Brain microvascular endothelial cell (primary cell): ENCODE results near the gene KRTAP9-3.
"Not testable (repeated sequence)": the region's sequence is repeated elsewhere in the genome, so short reads cannot be mapped to it uniquely, and the experiment has no call there.

Experiments
- DNase-seq: peaks from one replicate; pipeline ENCODE4 v3.0.0-alpha.2; 2020
- H3K27ac ChIP-seq: fragments of 250-450 bp; sonication (Bioruptor Pico); 2 replicates; pipeline ENCODE4 v1.5.1; 2020; ENCODE audit warnings: mild to moderate bottlenecking, moderate library complexity
- H3K27me3 ChIP-seq: fragments of 250-450 bp; sonication (Bioruptor Pico); replicated peaks from 2 replicates; pipeline ENCODE4 v1.5.1; 2020; ENCODE audit warnings: mild to moderate bottlenecking
- H3K36me3 ChIP-seq: fragments of 250-450 bp; sonication (Bioruptor Pico); replicated peaks from 2 replicates; pipeline ENCODE4 v1.5.1; 2020; ENCODE audit warnings: mild to moderate bottlenecking
- H3K4me3 ChIP-seq: 2 replicates; pipeline ENCODE4 v1.5.1; 2011; ENCODE audit warnings: low read depth, mild to moderate bottlenecking, control low read depth, low read length, moderate library complexity
- CTCF ChIP-seq: IDR thresholded peaks from 2 replicates; pipeline ENCODE4 v1.5.1; 2011; ENCODE audit warnings: low read depth, mild to moderate bottlenecking, moderate library complexity, low read length, control low read depth, inconsistent platforms; ENCODE audit errors: missing control alignments
- in situ Hi-C: cut with HindIII; loops from 2 replicates; pipeline ENCODE4 v1.10.0; 2017; ENCODE audit warnings: low sequenced_read_pairs, low pct_ligation_motif_present

KRTAP9-3 gene

GRCh38 chr17:41223821-41224220 lies 8.4 kb upstream of the KRTAP9-3 start:
- TF ChIP-seq CTCF: no peak
- Histone ChIP-seq H3K36me3 (no peaks in the 10 kb centered on the region), H3K4me3 (no peak overlapping the region), H3K27ac (no peak overlapping the region), H3K27me3 (no peaks in the 10 kb centered on the region)
- in situ Hi-C loops: no loop called here
- no peak for DNase-seq

GRCh38 chr17:41226051-41226450 lies 6.2 kb upstream of the KRTAP9-3 start:
- H3K36me3 ChIP-seq: no peaks in the 10 kb centered on the region
- in situ Hi-C loops: no loop called here
- H3K27me3 ChIP-seq: no peaks in the 10 kb centered on the region
- H3K4me3 ChIP-seq: no peak overlapping the region
- TF ChIP-seq CTCF: no peak
- H3K27ac ChIP-seq: no peak overlapping the region
- DNase-seq: no peak

GRCh38 chr17:41226598-41227095 lies 5.6 kb upstream of the KRTAP9-3 start, which contains the start of gene KRTAP9-2:
KRTAP9-2 (plus strand) TSS chr17:41226648; CDS start chr17:41226655, 7 bp downstream.
- H3K27me3 ChIP-seq, H3K27ac ChIP-seq, in situ Hi-C loops, DNase-seq, H3K36me3 ChIP-seq, H3K4me3 ChIP-seq: not testable (repeated sequence)

- in situ Hi-C loops: no loop called here
- TF ChIP-seq CTCF: no peak
- DNase-seq: no peak
Observed at GRCh38 chr17:41230094-41230493, 2.2 kb upstream of the KRTAP9-3 start.

GRCh38 chr17:41231731-41232130 lies 518 bp upstream of the KRTAP9-3 start:
- H3K27me3 ChIP-seq: no peaks in the 10 kb centered on the region
- H3K4me3 ChIP-seq: no peak overlapping the region
- no peak overlapping the region for H3K27ac ChIP-seq
- in situ Hi-C loops: no loop called here
- no peaks in the 10 kb centered on the region for H3K36me3 ChIP-seq
- DNase-seq: no peak
- TF ChIP-seq CTCF: no peak

More at GRCh38 chr17:41230094-41230493, 2.2 kb upstream of the KRTAP9-3 start:
- Histone ChIP-seq H3K27ac (no peak overlapping the region), H3K27me3 (no peaks in the 10 kb centered on the region), H3K36me3 (no peaks in the 10 kb centered on the region), H3K4me3 (no peak overlapping the region)

GRCh38 chr17:41237116-41237515 lies 4.9 kb downstream of the KRTAP9-3 start:
- DNase-seq, in situ Hi-C loops, H3K27ac ChIP-seq, H3K36me3 ChIP-seq, H3K4me3 ChIP-seq, H3K27me3 ChIP-seq: not testable (repeated sequence)

- DNase-seq, in situ Hi-C loops, H3K36me3 ChIP-seq: not testable (repeated sequence)
Observed at GRCh38 chr17:41237949-41238437, 5.7 kb downstream of the KRTAP9-3 start, which contains the start of gene KRTAP9-8. KRTAP9-8 (plus strand) TSS chr17:41237999; CDS start chr17:41238052, 53 bp downstream.

GRCh38 chr17:41246995-41247787 lies 14.9 kb downstream of the KRTAP9-3 start:
- H3K36me3 ChIP-seq, H3K4me3 ChIP-seq, H3K27ac ChIP-seq, H3K27me3 ChIP-seq, in situ Hi-C loops, DNase-seq: not testable (repeated sequence)

More at GRCh38 chr17:41237949-41238437, 5.7 kb downstream of the KRTAP9-3 start, which contains the start of gene KRTAP9-8:
- not testable (repeated sequence) for H3K4me3 ChIP-seq, H3K27me3 ChIP-seq, H3K27ac ChIP-seq

- in situ Hi-C loops, H3K27me3 ChIP-seq, H3K4me3 ChIP-seq, DNase-seq, H3K36me3 ChIP-seq, H3K27ac ChIP-seq: not testable (repeated sequence)
Observed at GRCh38 chr17:41249637-41250240, 17.5 kb downstream of the KRTAP9-3 start, which contains the start of gene KRTAP9-4. KRTAP9-4 (plus strand) TSS chr17:41249687; CDS start chr17:41249721, 34 bp downstream.
